ENCODE results near the gene RHBDD1.

Gene RHBDD1

GRCh38 chr2:227013330-227013729, 177.5 kb downstream of the RHBDD1 start:
- Histone ChIP-seq H3K36me3 (ENCODE audit: control insufficient read depth in 1 of 2, insufficient read depth in 2 of 2, low read length in 2 of 2) (no peaks in the 10 kb centered on the region), H3K27me3 (ENCODE audit: control insufficient read depth in 1 of 2, insufficient read depth in 2 of 2, low read length in 2 of 2) (no peaks in the 10 kb centered on the region), H3K4me1 (ENCODE audit: control insufficient read depth in 1 of 2, insufficient read depth in 2 of 2, low read length in 2 of 2) (no peaks in the 10 kb centered on the region), H3K27ac (ENCODE audit: low read depth, low read length) (no peak overlapping the region), H3K4me3 (ENCODE audit: low read depth in 1 of 2, low read length in 2 of 2) (no peak overlapping the region), H3K9ac (ENCODE audit: low read depth in 1 of 2, low read length in 2 of 2) (no peak overlapping the region), H3K9me3 (ENCODE audit: control insufficient read depth in 1 of 2, low read length in 2 of 2) (no peaks in the 10 kb centered on the region)

GRCh38 chr2:227013881-227014280, 178.0 kb downstream of the RHBDD1 start:
- Histone ChIP-seq H3K27ac (ENCODE audit: low read depth, low read length) (no peak overlapping the region), H3K4me1 (ENCODE audit: control insufficient read depth in 1 of 2, insufficient read depth in 2 of 2, low read length in 2 of 2) (no peaks in the 10 kb centered on the region)

GRCh38 chr2:227016894-227017293, 181.0 kb downstream of the RHBDD1 start:
- Histone ChIP-seq H3K27me3 (ENCODE audit: control insufficient read depth in 1 of 2, insufficient read depth in 2 of 2, low read length in 2 of 2) (no peaks in the 10 kb centered on the region), H3K27ac (ENCODE audit: low read depth, low read length) (no peak overlapping the region), H3K9ac (ENCODE audit: low read depth in 1 of 2, low read length in 2 of 2) (no peak overlapping the region), H3K4me3 (ENCODE audit: low read depth in 1 of 2, low read length in 2 of 2) (no peak overlapping the region), H3K9me3 (ENCODE audit: control insufficient read depth in 1 of 2, low read length in 2 of 2) (no peaks in the 10 kb centered on the region), H3K36me3 (ENCODE audit: control insufficient read depth in 1 of 2, insufficient read depth in 2 of 2, low read length in 2 of 2) (no peaks in the 10 kb centered on the region), H3K4me1 (ENCODE audit: control insufficient read depth in 1 of 2, insufficient read depth in 2 of 2, low read length in 2 of 2) (no peaks in the 10 kb centered on the region)

More at GRCh38 chr2:227013881-227014280, 178.0 kb downstream of the RHBDD1 start:
- Histone ChIP-seq H3K9me3 (ENCODE audit: control insufficient read depth in 1 of 2, low read length in 2 of 2) (no peaks in the 10 kb centered on the region), H3K36me3 (ENCODE audit: control insufficient read depth in 1 of 2, insufficient read depth in 2 of 2, low read length in 2 of 2) (no peaks in the 10 kb centered on the region), H3K27me3 (ENCODE audit: control insufficient read depth in 1 of 2, insufficient read depth in 2 of 2, low read length in 2 of 2) (no peaks in the 10 kb centered on the region), H3K9ac (ENCODE audit: low read depth in 1 of 2, low read length in 2 of 2) (no peak overlapping the region), H3K4me3 (ENCODE audit: low read depth in 1 of 2, low read length in 2 of 2) (no peak overlapping the region)

- no peaks in the 10 kb centered on the region for H3K9me3 ChIP-seq (ENCODE audit: control insufficient read depth in 1 of 2, low read length in 2 of 2)
- H3K36me3 ChIP-seq (ENCODE audit: control insufficient read depth in 1 of 2, insufficient read depth in 2 of 2, low read length in 2 of 2): no peaks in the 10 kb centered on the region
- no peaks in the 10 kb centered on the region for H3K4me1 ChIP-seq (ENCODE audit: control insufficient read depth in 1 of 2, insufficient read depth in 2 of 2, low read length in 2 of 2)
- no peak overlapping the region for H3K9ac ChIP-seq (ENCODE audit: low read depth in 1 of 2, low read length in 2 of 2)
- H3K4me3 ChIP-seq (ENCODE audit: low read depth in 1 of 2, low read length in 2 of 2): no peak overlapping the region
- no peak overlapping the region for H3K27ac ChIP-seq (ENCODE audit: low read depth, low read length)
- H3K27me3 ChIP-seq (ENCODE audit: control insufficient read depth in 1 of 2, insufficient read depth in 2 of 2, low read length in 2 of 2): no peaks in the 10 kb centered on the region
These were observed 184.6 kb downstream of the RHBDD1 start for GRCh38 chr2:227020416-227020815.

GRCh38 chr2:227022608-227023007, 186.8 kb downstream of the RHBDD1 start:
- H3K4me1 ChIP-seq (ENCODE audit: control insufficient read depth in 1 of 2, insufficient read depth in 2 of 2, low read length in 2 of 2): no peaks in the 10 kb centered on the region
- no peak overlapping the region for H3K27ac ChIP-seq (ENCODE audit: low read depth, low read length)
- no peak overlapping the region for H3K4me3 ChIP-seq (ENCODE audit: low read depth in 1 of 2, low read length in 2 of 2)
- no peaks in the 10 kb centered on the region for H3K27me3 ChIP-seq (ENCODE audit: control insufficient read depth in 1 of 2, insufficient read depth in 2 of 2, low read length in 2 of 2)
- no peak overlapping the region for H3K9ac ChIP-seq (ENCODE audit: low read depth in 1 of 2, low read length in 2 of 2)
- H3K9me3 ChIP-seq (ENCODE audit: control insufficient read depth in 1 of 2, low read length in 2 of 2): no peaks in the 10 kb centered on the region
- no peaks in the 10 kb centered on the region for H3K36me3 ChIP-seq (ENCODE audit: control insufficient read depth in 1 of 2, insufficient read depth in 2 of 2, low read length in 2 of 2)

GRCh38 chr2:227025510-227025909, 189.7 kb downstream of the RHBDD1 start:
- Histone ChIP-seq H3K27me3 (ENCODE audit: control insufficient read depth in 1 of 2, insufficient read depth in 2 of 2, low read length in 2 of 2) (no peaks in the 10 kb centered on the region), H3K9me3 (ENCODE audit: control insufficient read depth in 1 of 2, low read length in 2 of 2) (no peaks in the 10 kb centered on the region), H3K36me3 (ENCODE audit: control insufficient read depth in 1 of 2, insufficient read depth in 2 of 2, low read length in 2 of 2) (no peaks in the 10 kb centered on the region), H3K27ac (ENCODE audit: low read depth, low read length) (no peak overlapping the region), H3K4me1 (ENCODE audit: control insufficient read depth in 1 of 2, insufficient read depth in 2 of 2, low read length in 2 of 2) (no peaks in the 10 kb centered on the region), H3K4me3 (ENCODE audit: low read depth in 1 of 2, low read length in 2 of 2) (no peak overlapping the region), H3K9ac (ENCODE audit: low read depth in 1 of 2, low read length in 2 of 2) (no peak overlapping the region)

- Histone ChIP-seq H3K9ac (ENCODE audit: low read depth in 1 of 2, low read length in 2 of 2) (no peak overlapping the region), H3K27me3 (ENCODE audit: control insufficient read depth in 1 of 2, insufficient read depth in 2 of 2, low read length in 2 of 2) (no peaks in the 10 kb centered on the region), H3K4me3 (ENCODE audit: low read depth in 1 of 2, low read length in 2 of 2) (no peak overlapping the region), H3K27ac (ENCODE audit: low read depth, low read length) (no peak overlapping the region), H3K4me1 (ENCODE audit: control insufficient read depth in 1 of 2, insufficient read depth in 2 of 2, low read length in 2 of 2) (no peaks in the 10 kb centered on the region), H3K36me3 (ENCODE audit: control insufficient read depth in 1 of 2, insufficient read depth in 2 of 2, low read length in 2 of 2) (no peaks in the 10 kb centered on the region), H3K9me3 (ENCODE audit: control insufficient read depth in 1 of 2, low read length in 2 of 2) (no peaks in the 10 kb centered on the region)
These were observed 193.7 kb downstream of the RHBDD1 start for GRCh38 chr2:227029426-227030105.

- H3K36me3 ChIP-seq (ENCODE audit: control insufficient read depth in 1 of 2, insufficient read depth in 2 of 2, low read length in 2 of 2): no peaks in the 10 kb centered on the region
- H3K9me3 ChIP-seq (ENCODE audit: control insufficient read depth in 1 of 2, low read length in 2 of 2): no peaks in the 10 kb centered on the region
- no peak overlapping the region for H3K27ac ChIP-seq (ENCODE audit: low read depth, low read length)
- no peaks in the 10 kb centered on the region for H3K4me1 ChIP-seq (ENCODE audit: control insufficient read depth in 1 of 2, insufficient read depth in 2 of 2, low read length in 2 of 2)
- no peak overlapping the region for H3K4me3 ChIP-seq (ENCODE audit: low read depth in 1 of 2, low read length in 2 of 2)
- H3K27me3 ChIP-seq (ENCODE audit: control insufficient read depth in 1 of 2, insufficient read depth in 2 of 2, low read length in 2 of 2): no peaks in the 10 kb centered on the region
- H3K9ac ChIP-seq (ENCODE audit: low read depth in 1 of 2, low read length in 2 of 2): no peak overlapping the region
These were observed 194.9 kb downstream of the RHBDD1 start for GRCh38 chr2:227030789-227031188.

- no peak overlapping the region for H3K9ac ChIP-seq (ENCODE audit: low read depth in 1 of 2, low read length in 2 of 2)
- H3K4me1 ChIP-seq (ENCODE audit: control insufficient read depth in 1 of 2, insufficient read depth in 2 of 2, low read length in 2 of 2): no peaks in the 10 kb centered on the region
- no peaks in the 10 kb centered on the region for H3K27me3 ChIP-seq (ENCODE audit: control insufficient read depth in 1 of 2, insufficient read depth in 2 of 2, low read length in 2 of 2)
- no peak overlapping the region for H3K27ac ChIP-seq (ENCODE audit: low read depth, low read length)
- no peaks in the 10 kb centered on the region for H3K9me3 ChIP-seq (ENCODE audit: control insufficient read depth in 1 of 2, low read length in 2 of 2)
- no peaks in the 10 kb centered on the region for H3K36me3 ChIP-seq (ENCODE audit: control insufficient read depth in 1 of 2, insufficient read depth in 2 of 2, low read length in 2 of 2)
- H3K4me3 ChIP-seq (ENCODE audit: low read depth in 1 of 2, low read length in 2 of 2): no peak overlapping the region
These were observed 195.5 kb downstream of the RHBDD1 start for GRCh38 chr2:227031379-227031778.

GRCh38 chr2:227033471-227034148, 197.8 kb downstream of the RHBDD1 start:
- H3K27ac ChIP-seq (ENCODE audit: low read depth, low read length): no peak overlapping the region

More at GRCh38 chr2:227033471-227034148, 197.8 kb downstream of the RHBDD1 start:
- Histone ChIP-seq H3K27me3 (ENCODE audit: control insufficient read depth in 1 of 2, insufficient read depth in 2 of 2, low read length in 2 of 2) (no peaks in the 10 kb centered on the region), H3K4me1 (ENCODE audit: control insufficient read depth in 1 of 2, insufficient read depth in 2 of 2, low read length in 2 of 2) (no peaks in the 10 kb centered on the region), H3K36me3 (ENCODE audit: control insufficient read depth in 1 of 2, insufficient read depth in 2 of 2, low read length in 2 of 2) (no peaks in the 10 kb centered on the region), H3K9me3 (ENCODE audit: control insufficient read depth in 1 of 2, low read length in 2 of 2) (no peaks in the 10 kb centered on the region), H3K9ac (ENCODE audit: low read depth in 1 of 2, low read length in 2 of 2) (no peak overlapping the region), H3K4me3 (ENCODE audit: low read depth in 1 of 2, low read length in 2 of 2) (no peak overlapping the region)
